Retinal pigment epithelial cell (primary cell): ENCODE measurements around the gene KIAA1210.

Experiments used
- DNase-seq: peaks from one replicate; pipeline ENCODE4 v3.0.0-alpha.2; 2010; ENCODE audit warnings: low read depth
- H3K4me3 ChIP-seq: 2 replicates; pipeline ENCODE4 v1.5.1; 2011; ENCODE audit warnings: mild to moderate bottlenecking, low read length, control low read depth, moderate library complexity
- CTCF ChIP-seq: conservative IDR thresholded peaks from 2 replicates; pipeline ENCODE4 v1.5.1; 2011; ENCODE audit warnings: low read depth, low read length, control low read depth, inconsistent platforms

The KIAA1210 gene

DNA sequence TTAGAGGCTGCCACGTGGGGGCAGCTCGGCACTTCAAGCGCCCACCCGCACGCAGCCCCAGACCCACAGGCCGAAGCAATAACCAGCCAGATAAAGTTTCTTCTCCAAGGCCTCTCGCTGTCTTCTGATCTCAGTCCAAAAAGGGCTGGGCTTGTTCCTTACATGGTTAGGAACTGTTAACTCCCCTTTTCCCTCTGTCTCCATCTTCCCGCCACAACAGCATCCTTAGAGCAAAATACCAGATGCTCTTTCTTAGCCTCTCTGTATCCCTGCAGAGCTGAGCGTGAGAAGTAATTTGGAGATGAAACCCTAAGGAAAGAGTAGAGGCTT is 23.4 kb upstream of the KIAA1210 start:
- no peak overlapping the region for H3K4me3 ChIP-seq
- no peak for TF ChIP-seq CTCF
- DNase-seq, result no peak

DNA sequence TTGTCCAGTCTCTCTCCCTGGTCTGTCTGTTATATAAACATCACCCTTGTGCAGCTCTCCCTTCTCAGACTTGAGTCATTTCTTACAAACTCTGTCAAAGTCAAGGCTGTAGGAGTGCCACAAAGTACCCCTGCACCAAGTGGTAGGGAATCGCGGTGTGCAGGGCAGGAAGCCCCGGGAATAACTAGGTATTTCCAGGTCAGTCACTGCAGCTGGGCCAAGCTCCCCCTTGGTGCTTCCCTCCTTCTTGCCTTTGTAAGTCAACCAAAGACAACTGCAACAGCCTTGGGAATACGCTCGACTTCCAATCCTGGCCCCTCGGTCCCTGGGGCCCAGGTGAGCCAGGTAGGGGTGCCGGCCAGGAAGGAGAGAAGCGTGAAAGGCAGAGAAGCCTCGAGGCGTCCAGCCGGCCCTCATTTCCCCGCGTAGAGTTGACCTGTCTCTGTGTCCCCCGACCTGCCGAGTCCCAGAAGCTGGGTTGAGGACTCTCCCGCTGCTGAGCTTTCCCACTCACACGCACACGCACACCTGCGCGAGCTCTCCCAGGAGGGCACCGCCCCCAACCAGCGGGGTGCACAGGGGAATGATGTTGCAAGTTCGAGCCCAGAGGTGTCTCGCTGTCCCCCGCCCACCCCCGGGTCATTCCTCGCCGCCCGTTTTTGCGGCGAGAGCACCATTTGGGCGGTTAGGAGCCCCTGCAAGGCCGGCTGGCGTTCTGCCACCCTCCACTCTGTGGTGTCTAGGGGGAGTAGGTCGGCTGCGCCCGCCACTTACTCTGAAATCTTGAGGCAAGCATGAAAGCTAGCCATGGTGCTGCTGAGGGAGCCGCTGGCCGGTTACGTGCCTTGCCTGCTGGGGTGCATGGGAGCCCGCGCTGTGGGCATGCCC is 22.8 kb upstream of the KIAA1210 start:
- H3K4me3 ChIP-seq, result no peak overlapping the region
- DNase-seq, result no peak
- no peak for TF ChIP-seq CTCF

DNA sequence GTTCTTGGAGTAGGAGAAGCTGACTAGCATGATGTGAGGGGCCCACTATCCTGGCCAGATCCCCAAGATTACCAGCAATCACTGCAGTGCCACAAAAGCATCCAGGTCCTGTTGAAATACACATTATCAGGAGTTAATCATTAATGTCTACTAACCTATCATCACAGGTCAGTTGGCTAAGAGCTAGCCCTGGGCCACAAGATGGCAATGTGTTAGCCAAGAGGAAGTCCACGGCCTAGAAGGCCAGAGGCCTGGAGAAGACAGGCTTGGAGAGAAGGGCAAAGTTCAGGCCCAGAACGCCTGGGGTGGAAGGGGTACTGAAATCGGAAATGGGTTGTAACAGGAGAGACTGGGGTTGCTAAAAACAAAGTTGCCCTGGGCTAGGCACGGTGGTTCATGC is 19.9 kb upstream of the KIAA1210 start:
- no peak overlapping the region for H3K4me3 ChIP-seq
- no peak for DNase-seq
- no peak for TF ChIP-seq CTCF

DNA sequence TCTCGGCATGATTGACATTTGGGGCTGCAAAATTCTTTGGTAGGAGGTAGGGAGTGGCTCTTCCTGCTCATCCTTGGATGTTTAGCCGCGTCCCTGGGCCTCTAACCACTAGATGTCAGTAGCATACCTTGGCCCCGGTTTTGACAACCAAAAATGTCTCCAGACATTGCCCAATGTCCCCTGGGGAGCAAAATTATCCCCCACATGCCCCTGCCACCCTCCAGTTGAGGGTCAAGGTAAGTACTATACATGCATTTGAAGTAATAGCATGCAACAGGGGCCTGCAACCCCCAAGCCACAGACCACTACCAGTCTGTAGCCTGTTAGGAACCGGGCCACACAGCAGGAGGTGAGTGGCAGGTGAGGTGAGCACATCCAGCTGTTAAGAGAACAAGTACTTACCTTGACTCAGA is 17.6 kb upstream of the KIAA1210 start:
- DNase-seq, result no peak
- no peak overlapping the region for H3K4me3 ChIP-seq
- TF ChIP-seq CTCF, result peak; percentile 43

DNA sequence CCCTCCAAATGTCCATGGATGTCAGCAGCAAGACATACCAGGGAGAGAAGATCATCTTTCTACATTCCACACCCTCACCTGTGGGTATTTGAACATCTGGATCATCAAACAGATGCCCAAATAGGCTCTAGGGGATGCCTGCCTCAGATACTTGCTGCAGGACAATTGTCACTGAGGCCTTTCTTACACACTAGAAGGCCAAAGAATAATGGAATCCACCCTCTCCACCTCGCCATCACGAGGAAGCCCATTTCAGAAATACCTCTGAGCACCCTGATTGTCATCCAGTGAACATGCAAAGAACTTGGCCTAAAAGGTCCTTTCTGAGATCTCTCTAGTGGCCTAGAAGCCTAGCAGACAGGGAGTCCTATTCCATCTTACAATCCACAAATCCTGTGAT is 6.9 kb upstream of the KIAA1210 start:
- no peak overlapping the region for H3K4me3 ChIP-seq
- TF ChIP-seq CTCF, result no peak
- DNase-seq, result no peak

DNA sequence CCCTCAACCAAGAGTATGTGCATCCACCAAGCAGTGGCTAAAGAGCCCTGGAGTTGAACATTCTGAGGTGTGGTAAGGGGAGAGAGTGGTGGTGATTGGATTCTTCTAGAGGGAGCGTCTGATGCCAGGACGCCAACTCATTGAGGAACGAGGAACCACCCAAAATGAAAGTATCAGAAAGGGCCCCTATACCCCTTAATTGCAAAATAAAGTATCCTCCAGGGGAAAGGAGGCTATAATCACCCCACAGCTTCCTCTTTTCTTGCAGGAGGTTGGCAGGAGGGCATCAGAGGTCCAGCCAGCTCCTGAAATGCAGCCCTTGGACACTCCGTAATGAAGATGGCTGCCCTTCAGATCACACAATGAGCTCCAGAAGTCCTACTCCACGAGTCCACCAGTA is 5.3 kb upstream of the KIAA1210 start:
- H3K4me3 ChIP-seq, result no peak overlapping the region
- no peak for TF ChIP-seq CTCF
- no peak for DNase-seq

DNA sequence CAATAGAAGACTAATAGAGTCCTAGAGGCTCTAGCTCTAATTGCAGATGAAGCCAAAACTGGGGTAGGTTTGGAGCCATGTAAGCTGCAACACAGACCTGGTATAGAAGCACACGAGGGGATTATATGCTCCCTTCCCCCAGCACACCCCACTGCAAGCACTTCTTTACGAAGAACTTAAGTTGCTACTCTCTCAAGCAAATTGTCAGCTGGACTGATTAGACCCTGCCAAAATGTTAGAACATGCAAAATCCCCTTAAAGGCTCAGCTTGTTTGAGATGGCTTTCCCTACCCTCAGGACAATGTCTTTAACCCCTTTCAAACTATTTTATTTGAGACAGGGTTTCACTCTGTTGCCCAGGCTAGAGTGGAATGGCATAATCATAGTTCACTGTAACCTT is 4.7 kb upstream of the KIAA1210 start:
- DNase-seq, result no peak
- TF ChIP-seq CTCF, result no peak
- no peak overlapping the region for H3K4me3 ChIP-seq
